Upper lobe of right lung (tissue), 1 donor: ENCODE data around the gene CIT. TPM values are rescaled to one million over a fixed set of nuclear protein-coding genes. Genes with fewer than 3 reads are reported as not detected.

Experiments used
- ATAC-seq: fragments of 200-7000 bp; cut with Tn5 transposase; one replicate; pipeline ENCODE4 v1.9.1; 2020; ENCODE audit warnings: mild to moderate bottlenecking, moderate library complexity
- DNase-seq: peaks from one replicate; pipeline ENCODE4 v3.0.0-alpha.2; 2020
- H3K27ac ChIP-seq: fragments of 200-600 bp; one replicate; pipeline ENCODE4 v1.8.0; 2022
- H3K27me3 ChIP-seq: fragments of 200-600 bp; one replicate; pipeline ENCODE4 v1.8.0; 2022; ENCODE audit warnings: mild to moderate bottlenecking
- H3K36me3 ChIP-seq: fragments of 200-600 bp; one replicate; pipeline ENCODE4 v1.8.0; 2022
- H3K4me1 ChIP-seq: fragments of 200-600 bp; one replicate; pipeline ENCODE4 v1.8.0; 2022
- H3K4me3 ChIP-seq: fragments of 200-600 bp; one replicate; pipeline ENCODE4 v1.8.0; 2022; ENCODE audit warnings: mild to moderate bottlenecking
- H3K9me3 ChIP-seq: fragments of 200-600 bp; one replicate; pipeline ENCODE4 v1.8.0; 2022
- intact Hi-C: fragments of 100-400 bp; cut with DNase I; formaldehyde crosslinking; loops from one replicate; pipeline ENCODE4 v1.11.0; 2022
- total RNA-seq: library from RNA; stranded (reverse); fragmentation: NEBNext Ultra II Directional; extraction: Animal tissue kit (Norgen Biotek cat#: 25700); gene quantifications from one replicate; pipeline ENCODE4 v1.2.1, GENCODE V29; 2021
- TF ChIP-seq, protein P1 (sequence below): fragments of 200-600 bp; IDR thresholded peaks from one replicate; pipeline ENCODE4 v1.8.0; 2022; ENCODE audit warnings: antibody characterized with exemption
- donor health status: DM: no; HTN: yes; CAD: no; lungs with severe emphysema.

The CIT gene
- total RNA-seq, 1 donor from 2014 or later, result 6.8 TPM

DNA sequence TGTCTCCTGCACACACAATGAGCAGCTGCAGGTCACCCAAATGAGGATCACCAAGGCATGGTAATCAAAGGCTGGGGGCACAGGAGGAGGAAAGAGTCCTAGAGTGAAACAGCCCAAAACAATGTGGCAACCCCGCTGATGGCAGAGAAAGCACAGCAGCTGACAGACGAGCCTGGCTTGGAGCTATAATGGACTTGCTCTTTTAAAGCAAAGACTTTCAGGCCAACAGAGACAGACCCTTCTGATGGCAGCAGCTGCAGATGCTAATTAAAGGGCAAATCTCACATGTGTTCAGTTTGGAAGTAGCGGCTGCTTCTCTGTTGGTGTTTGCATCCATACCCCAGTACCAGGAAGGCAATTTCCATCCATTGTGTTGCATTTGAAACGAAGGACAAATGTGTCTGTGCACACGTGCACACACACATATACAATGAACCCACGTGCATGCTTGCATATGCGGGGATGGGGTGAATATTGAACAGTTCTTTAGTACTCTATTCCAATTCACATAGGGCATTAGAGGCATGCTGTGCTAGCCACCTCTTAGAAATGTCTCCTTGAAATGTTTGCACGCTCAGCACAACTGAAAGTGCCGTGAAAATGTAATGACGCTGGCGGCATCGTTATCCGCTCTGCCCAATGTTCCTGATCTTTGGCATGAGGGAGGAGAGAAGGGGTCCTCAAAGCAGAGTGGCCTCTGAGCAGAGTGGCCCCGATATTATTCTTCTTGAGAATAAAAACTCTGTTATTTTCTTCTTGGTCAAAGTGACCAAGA, 38.1 kb downstream of the CIT start:
- H3K9me3 ChIP-seq, result no peaks in the 10 kb centered on the region
- no peaks in the 10 kb centered on the region for H3K36me3 ChIP-seq
- no peak overlapping the region for H3K27ac ChIP-seq
- H3K27me3 ChIP-seq, result no peaks in the 10 kb centered on the region
- ATAC-seq (no peak), DNase-seq (no peak)
- H3K4me1 ChIP-seq, result no peaks in the 10 kb centered on the region
- TF ChIP-seq, protein P1, sequence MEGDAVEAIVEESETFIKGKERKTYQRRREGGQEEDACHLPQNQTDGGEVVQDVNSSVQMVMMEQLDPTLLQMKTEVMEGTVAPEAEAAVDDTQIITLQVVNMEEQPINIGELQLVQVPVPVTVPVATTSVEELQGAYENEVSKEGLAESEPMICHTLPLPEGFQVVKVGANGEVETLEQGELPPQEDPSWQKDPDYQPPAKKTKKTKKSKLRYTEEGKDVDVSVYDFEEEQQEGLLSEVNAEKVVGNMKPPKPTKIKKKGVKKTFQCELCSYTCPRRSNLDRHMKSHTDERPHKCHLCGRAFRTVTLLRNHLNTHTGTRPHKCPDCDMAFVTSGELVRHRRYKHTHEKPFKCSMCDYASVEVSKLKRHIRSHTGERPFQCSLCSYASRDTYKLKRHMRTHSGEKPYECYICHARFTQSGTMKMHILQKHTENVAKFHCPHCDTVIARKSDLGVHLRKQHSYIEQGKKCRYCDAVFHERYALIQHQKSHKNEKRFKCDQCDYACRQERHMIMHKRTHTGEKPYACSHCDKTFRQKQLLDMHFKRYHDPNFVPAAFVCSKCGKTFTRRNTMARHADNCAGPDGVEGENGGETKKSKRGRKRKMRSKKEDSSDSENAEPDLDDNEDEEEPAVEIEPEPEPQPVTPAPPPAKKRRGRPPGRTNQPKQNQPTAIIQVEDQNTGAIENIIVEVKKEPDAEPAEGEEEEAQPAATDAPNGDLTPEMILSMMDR, result no peak
- H3K4me3 ChIP-seq, result no peak overlapping the region
- intact Hi-C loops, result no loop called here

DNA sequence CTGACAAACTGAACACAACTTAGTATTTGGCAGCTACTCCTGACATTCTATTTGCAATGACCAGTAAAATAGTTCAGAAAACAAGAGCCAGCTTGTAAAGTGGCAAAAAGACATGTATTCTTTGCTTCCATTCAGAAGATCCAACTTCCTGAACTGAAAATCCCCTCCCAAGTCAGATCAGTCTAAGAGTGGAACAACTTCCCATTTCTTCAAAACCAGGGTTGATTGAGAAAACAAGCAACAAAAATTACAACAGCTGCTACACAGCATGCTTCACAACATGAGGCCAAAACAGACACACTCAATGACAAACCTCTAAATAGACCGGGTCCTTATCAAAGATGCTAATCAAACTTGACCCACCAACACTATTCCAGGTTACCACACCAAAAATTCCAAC, 40.3 kb downstream of the CIT start:
- ATAC-seq (peak; percentile 29), DNase-seq (no peak)
- TF ChIP-seq, protein P1, result no peak
- no peaks in the 10 kb centered on the region for H3K4me1 ChIP-seq
- no peaks in the 10 kb centered on the region for H3K9me3 ChIP-seq
- no peak overlapping the region for H3K4me3 ChIP-seq
- no peak overlapping the region for H3K27ac ChIP-seq
- no peaks in the 10 kb centered on the region for H3K36me3 ChIP-seq
- intact Hi-C loops, result no loop called here
- no peaks in the 10 kb centered on the region for H3K27me3 ChIP-seq

DNA sequence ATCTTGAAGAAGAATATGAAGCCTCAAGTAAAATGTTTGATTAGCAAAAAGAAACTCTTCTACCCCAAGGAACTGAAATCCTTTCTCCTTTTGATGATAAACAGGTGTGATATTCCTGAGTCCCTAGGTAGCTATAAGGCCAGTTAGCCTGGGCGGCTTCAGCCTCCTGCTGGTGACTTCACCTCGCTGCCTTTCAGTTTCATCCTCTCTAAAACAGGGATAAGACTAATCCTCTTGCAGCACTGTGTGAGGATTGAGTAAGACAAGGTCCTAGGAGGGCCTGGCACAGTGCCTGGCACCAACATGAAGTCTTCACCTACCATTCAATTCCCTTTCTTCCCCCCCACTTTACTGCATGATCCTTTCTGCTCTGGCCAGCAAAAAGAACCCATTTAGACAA, 42.1 kb downstream of the CIT start:
- H3K4me3 ChIP-seq, result no peak overlapping the region
- H3K36me3 ChIP-seq, result no peaks in the 10 kb centered on the region
- TF ChIP-seq, protein P1, result no peak
- DNase-seq (no peak), ATAC-seq (no peak)
- H3K27ac ChIP-seq, result no peak overlapping the region
- no peaks in the 10 kb centered on the region for H3K4me1 ChIP-seq
- intact Hi-C loops, result no loop called here
- H3K9me3 ChIP-seq, result no peaks in the 10 kb centered on the region
- H3K27me3 ChIP-seq, result no peaks in the 10 kb centered on the region

DNA sequence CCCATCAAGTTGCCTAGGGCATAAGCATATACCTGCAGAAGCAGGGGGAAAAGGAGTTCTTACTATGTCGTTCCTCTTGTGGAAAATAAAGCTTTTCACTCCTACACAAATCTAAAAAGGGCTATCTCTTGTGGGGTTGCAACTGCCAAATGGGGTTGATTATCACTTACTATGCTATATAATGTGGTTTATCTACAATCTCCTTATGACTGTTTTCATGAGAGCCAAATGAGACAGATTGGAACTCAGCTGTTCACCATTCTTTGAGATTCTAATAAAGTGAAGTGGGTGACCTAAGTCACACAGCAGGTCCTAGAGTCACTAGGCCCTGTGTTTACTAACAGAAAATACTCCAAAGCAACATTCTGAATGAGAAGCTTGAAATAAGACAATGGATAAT, 47.7 kb downstream of the CIT start:
- no peak overlapping the region for H3K27ac ChIP-seq
- TF ChIP-seq, protein P1, result no peak
- H3K36me3 ChIP-seq, result no peaks in the 10 kb centered on the region
- no peaks in the 10 kb centered on the region for H3K9me3 ChIP-seq
- intact Hi-C loops, result no loop called here
- no peaks in the 10 kb centered on the region for H3K27me3 ChIP-seq
- DNase-seq (no peak), ATAC-seq (no peak)
- no peaks in the 10 kb centered on the region for H3K4me1 ChIP-seq
- H3K4me3 ChIP-seq, result no peak overlapping the region

DNA sequence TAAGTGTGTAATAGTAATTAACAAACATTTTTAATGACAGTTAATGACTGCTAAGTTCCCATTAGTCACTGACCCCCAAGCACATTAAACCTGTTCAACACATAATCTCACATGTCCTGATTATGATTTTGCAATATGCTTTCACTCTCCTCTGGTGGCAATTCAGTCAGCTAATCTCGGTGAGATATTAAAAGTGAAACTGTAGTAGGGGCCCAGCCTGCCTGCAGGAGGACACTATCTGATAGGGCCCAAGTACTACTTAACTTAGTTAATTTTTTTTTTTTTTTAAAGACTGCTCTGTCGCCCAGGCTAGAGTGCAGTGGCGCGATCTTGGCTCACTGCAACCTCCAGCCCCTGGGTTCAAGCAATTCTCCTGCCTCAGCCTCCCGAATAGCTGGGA, 48.8 kb downstream of the CIT start:
- TF ChIP-seq, protein P1, result no peak
- intact Hi-C loops, result no loop called here
- Histone ChIP-seq H3K27me3 (no peaks in the 10 kb centered on the region), H3K27ac (no peak overlapping the region), H3K4me3 (no peak overlapping the region), H3K9me3 (no peaks in the 10 kb centered on the region), H3K36me3 (no peaks in the 10 kb centered on the region), H3K4me1 (no peaks in the 10 kb centered on the region)
- ATAC-seq, result no peak
- no peak for DNase-seq
